Measurements from ENCODE around the gene PRSS57.

The PRSS57 gene

DNA sequence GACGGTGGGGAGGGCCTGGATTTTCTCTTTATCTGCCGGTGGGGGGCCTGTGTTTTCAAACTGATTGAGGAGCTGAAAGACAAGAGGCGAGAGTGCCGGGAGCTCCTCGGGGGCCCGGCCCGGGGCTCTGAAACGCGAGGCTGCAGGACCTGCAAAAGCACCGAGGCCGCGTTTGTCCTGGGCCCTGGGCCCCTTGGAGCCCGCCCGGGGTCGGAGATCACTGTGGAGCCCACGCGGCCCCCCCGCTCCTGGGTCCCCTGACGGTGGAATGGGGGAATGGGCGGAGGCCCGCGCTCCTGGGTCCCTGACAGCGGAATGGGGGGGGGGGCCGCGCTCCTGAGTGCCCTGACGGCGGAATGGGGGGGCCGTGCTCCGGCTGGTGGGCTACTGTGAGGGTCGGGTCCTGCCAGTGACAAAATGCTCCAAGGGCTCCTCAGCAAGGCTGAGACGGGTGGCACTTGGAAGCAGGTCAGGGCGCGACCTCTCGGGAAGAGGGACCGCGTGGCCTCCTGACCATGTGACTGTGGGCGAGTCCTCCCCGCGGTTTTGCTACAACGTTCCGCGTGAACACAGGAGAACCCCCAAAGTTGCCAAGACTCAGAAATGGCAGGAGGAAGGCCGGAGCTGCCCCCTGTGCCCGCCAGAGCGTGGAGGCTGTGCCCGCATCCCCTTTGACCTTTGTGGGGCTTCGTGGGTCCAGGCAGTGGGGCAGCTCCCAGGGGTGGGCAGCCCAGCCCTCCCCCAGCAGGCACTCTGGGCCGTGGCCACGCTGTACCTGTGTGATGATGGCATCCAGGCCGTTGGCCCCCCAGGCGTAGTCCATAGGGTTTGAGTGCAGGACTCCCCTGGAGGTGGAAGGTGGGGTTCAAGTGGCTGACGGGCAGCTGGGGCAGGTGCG is 46.1 kb downstream of the PRSS57 start:
- DNase-seq, result no peak

DNA sequence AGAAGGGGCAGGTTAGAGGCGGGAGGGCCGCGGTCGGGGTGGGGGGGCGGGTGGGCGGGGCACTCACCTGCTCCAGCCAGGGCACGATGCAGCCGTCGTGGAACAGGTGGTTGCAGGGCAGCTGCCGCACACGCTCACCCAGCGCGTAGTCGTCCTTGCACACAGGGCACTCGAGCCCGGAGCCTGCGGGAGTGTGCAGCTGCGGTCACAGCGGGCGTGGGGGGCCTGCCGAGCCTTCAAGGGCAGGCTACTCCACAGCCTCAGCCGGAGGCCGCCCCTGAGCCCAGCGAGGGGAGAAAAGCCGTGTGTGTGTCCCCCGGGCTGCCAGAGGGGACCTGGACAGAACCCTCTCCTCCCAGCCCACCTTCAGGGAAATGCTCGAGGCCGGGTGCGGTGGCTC is 46.9 kb downstream of the PRSS57 start:
- no peak for DNase-seq

DNA sequence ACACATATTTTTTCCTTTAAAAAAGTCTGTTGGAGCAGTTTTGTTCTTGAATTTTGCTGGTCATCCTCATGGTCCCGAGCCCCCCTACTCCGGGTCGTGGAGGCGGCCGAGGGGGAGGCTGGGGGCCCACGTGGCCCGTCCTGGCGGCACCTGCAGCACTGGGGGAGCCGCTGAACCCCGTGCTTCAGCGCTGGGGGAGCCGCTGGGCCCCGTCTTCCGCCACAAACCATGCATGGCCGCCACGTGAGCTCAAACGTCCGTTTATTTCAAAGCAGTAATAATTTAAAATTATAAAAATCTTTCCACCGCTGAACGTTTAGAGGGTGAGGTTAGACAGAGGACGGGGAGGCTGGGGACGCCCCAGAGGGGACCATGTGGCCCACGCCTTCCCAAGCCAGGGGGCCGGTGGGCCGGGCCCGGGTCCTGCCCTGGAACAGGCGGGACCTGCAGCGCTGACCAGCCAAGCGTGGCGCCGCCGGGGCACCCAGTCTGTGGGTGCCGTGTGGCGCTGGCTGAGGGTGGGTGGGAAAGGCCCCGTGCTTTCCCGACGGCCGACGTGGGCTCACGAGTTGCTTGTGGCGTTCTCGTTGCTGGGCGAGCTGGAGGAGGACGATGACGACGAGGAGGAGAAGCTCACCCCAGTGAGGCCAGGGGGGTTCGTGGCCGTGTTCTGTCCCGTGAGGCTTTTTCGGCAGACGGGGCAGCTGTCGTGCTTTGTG is 47.5 kb downstream of the PRSS57 start:
- DNase-seq, result no peak

DNA sequence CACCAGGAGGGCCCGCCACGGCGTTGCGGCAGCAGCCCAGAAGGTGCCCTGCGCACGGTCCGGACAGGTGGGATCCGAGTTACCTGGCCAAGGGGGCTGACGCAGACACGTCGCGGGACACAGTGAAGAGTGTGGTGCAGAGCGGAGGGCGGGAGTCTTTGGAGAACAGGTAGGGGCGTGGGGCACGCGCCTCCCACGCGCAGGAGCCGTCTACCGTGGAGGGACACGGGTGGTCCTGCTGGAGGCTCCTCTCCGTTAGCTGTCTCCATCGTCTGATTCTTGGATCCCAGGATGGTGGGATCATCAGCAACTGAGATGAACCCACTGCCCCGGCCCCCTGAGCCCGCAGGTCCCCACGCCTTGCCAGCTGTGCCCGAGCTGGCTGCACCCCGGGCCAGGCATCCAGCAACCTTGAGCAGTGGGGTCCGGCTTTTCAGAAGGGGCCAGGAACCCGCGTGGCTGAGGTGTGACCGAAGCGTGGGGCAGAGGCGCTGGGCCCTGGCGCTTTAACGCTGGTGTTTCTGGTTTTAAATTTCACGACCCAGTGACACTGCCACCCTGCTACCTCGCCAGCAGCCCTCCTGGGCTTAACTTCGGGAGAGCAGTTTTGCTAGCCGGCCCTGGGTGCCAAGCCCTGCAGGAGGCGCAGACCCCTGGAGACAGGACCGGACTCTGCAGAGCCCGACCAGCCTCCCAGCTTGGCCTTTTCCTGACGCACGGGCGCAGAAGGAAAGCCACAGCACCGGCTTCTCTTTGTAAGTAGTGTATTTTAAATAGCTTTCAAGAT is 48.3 kb downstream of the PRSS57 start:
- DNase-seq, result no peak

DNA sequence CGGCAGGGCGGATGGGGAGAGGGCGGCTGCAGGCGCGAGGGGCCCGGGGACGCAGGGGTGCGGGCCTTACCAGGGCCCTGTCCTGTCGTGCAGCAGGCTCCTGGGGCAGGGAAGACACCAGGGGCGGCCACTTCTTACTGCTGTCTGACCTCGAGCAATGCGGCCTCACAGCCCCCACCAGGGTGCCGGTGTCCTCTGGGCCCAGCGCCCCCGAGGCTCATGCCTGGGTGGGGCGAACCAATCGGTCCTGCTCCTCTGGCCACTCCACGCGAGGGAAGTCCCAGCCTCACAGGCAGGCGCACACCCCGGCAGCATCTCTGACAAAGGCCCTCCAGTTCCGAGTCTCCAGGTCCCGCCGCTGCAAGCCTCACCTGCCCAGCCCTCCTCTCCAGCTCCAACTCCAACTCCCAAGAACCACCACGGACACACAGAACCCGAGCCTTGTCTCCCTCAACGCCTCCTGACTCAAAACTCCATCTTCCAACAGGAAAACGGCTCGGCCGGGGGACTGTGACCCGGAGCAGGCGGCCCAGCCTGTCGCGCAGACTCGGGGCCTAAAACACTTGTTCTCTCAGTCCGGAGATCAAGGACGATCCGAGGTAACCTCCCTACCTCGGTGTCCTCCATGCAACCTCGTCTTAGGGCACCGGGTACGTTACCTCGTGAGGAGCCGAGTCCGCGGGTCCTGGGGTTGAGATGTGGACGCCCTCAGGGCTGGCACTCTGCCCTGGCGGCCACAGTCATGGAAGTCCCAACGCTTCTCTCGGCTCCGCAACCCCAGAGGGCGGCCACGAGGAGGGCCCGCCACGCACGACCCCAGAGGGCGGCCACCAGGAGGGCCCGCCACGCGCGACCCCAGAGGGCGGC is 49.1 kb downstream of the PRSS57 start:
- DNase-seq, result no peak

DNA sequence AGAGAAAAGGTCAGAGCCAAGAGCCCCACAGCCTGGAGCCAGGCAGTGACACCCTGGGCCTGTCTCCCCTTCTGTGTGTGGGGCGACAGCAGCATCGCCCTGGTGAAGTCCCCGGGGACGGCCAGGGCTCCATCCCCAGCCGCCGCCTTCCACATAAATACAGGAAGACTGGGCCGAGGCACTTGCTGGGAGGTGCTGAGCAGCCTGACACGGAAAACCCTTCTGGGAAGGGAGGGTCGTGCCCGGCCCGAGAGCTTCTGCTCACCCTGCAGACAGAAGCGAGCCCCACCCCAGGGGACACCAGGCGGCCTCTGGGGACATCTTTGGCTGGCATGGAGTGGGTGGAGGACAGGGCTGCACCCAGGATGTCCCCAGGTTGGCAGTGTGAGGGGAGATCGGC is 50.5 kb downstream of the PRSS57 start:
- no peak for DNase-seq

DNA sequence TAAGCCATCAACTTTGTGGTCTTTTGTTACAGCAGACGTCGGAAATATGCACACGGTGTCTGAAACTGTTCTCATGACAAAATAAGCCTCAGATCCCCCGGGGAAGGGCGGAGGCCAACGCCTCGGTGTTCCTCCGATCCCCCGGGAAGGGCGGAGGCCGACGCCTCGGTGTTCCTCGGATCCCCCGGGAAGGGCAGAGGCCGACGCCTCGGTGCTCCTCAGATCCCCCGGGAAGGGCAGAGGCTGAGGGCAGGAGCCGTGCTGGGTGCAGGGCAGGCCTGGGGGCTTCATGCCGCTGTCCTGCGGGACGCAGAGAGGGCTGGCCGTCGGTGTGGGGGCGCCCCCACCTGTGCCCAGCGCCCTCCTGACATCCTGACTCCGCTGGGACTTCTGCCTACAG is 50.9 kb downstream of the PRSS57 start:
- DNase-seq, result no peak

DNA sequence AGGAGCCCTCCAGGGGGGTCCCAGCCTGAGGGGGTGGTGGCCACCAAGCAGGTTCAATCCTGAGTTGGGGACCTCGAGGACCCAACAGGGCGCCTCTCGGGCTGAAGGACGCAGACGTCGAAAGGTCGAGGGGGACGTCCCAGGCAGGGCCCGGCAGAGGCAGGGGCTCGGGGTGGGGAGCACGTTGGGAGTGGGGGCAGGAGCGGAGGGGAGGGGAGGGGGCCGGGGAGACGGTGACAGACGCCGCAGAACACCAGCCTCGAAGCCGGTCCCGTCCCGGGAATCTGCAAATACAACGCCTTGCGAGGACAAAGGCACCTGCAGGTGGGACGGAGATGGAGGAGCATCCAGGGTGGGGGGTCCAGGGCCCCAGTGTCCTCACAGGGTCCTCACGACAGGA is 51.5 kb downstream of the PRSS57 start:
- no peak for DNase-seq

DNA sequence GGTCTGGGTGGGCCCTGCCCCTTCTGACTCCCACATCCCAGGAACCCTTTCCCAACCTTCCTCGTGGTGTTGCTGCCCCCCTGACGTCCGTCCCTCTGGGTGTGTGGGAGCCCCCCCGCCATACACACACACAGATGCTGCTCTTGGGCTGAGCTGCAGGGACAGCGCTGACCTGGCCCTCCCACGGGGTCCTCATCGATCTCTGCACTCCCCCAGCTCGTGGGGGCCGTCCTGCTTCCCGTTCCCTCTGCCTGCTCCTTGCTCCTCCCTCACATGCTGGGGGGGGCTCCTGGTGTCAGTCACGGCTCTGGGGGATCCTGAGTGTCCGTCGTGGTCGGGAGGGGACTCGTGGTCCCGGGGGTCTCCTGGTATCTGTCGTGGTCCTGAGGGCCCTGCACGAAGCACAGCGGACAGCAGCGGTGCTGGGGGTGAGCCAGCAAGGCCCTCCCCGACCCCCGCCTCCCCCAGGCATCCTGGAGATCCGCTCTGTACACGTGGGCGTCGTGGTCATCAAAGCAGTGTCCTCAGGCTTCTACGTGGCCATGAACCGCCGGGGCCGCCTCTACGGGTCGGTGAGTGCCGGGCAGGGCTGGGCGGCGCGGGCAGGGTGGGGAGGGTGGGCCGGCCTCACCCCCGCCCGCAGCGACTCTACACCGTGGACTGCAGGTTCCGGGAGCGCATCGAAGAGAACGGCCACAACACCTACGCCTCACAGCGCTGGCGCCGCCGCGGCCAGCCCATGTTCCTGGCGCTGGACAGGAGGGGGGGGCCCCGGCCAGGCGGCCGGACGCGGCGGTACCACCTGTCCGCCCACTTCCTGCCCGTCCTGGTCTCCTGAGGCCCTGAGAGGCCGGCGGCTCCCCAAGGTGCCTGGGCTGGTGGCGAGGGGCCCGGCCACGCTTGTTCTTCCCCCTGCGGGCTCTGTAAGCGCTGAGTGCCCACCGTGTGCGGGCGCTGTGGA is 52.2 kb downstream of the PRSS57 start:
- DNase-seq, result no peak

DNA sequence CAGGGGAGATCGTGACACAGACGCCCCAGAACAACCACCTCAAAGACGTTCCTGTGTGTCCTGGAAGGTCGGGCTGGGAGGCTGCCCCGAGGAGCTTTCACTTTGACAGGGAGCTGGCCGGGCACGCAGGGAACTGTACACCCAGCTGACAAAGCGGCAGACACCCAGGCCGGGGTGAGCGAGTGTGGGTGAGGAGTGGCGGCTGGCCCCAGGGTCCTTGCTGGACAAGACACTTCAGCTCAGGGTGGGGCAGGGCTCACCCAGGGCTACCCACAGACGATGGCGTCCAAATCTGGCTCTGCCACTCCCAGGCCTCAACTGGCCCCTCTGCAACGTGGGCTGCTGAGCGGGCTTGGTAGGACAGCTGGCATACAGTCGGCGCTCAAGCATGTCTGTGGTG is 53.5 kb downstream of the PRSS57 start:
- no peak for DNase-seq

DNA sequence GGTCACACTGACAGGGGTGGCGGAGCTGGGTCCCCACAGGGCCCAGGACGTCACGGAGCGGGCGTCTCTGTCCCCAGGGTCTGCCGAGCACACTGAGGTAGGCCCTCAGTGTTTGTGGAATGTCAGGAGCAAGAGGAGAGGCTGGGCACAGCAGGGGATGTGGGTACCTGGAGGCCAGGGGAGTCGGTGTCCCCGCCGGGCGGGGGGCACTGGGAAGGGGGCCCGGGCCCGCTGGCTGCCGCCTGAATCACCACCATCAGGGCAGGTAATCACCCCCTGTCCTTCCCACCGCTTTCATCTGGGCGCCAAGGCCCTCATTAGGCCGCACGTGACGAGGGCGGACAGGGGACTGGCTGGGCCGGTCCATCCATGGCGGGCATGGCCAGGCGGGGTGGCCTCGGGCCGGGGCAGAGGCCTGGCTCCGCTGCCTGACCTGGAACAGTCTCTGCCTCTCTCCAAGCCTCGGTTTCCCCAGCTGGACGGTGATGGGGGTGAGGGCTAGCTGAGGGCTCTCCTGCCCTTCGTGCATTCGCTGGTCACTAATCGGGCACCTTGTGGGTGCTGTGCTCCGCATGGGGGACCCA is 54.6 kb downstream of the PRSS57 start:
- DNase-seq, result no peak

DNA sequence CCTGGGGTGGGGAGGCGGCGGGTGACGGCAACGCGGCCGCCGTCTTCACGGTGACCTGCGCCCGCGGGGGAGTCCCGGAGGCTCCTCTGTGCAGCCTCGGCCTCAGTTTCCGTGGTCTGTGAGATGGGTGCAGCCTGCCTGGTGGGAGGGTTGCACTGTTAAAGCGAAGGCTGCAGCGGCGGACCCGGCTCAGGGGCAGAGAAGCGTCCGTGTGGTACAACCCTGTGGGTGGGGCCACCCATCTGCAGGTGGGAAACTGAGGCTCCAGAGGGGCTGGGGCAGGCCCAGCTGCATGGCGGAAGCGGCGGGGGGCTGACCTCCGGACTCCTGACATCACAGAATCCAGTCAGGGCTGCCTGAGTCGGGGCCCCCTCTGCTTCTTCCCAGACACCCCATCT is 55.1 kb downstream of the PRSS57 start:
- DNase-seq, result no peak

DNA sequence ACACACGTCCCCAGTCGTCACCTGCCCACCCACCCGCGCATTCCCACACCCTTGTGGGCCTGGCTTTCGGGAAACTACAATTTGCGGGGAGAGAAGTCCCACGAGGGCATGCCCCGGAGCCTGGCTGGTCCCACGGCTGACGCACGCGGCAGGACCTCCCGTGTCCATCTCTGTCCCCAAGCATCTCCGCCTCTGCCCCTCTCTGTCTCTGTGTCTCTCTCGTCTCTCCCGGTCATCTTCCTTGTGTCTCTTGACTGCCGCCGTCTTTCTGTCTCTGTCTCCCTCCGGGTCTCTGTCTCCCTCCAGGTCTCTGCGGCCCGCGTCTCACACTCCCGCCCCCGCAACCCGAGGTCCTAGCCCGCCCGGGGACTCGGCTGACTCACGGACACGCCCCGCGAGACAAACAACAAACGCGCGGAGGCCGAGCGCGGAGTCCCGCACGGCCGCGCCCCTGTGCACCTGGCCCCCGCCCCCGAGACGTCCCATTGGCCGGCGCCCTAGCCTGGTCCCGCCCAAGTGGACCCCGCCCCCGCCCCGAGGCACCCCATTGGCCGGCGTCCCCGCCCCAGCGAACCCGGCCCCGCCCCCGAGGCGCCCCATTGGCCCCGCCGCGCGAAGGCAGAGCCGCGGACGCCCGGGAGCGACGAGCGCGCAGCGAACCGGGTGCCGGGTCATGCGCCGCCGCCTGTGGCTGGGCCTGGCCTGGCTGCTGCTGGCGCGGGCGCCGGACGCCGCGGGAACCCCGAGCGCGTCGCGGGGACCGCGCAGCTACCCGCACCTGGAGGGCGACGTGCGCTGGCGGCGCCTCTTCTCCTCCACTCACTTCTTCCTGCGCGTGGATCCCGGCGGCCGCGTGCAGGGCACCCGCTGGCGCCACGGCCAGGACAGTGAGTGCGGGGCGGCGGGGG is 55.7 kb downstream of the PRSS57 start, which contains the start of gene FGF22:
Gene FGF22 (plus strand): TSS at position 627 of the 908 bp plus-strand sequence. CDS start 47 bp downstream, at position 674.
- DNase-seq, result peak; percentile 21

DNA sequence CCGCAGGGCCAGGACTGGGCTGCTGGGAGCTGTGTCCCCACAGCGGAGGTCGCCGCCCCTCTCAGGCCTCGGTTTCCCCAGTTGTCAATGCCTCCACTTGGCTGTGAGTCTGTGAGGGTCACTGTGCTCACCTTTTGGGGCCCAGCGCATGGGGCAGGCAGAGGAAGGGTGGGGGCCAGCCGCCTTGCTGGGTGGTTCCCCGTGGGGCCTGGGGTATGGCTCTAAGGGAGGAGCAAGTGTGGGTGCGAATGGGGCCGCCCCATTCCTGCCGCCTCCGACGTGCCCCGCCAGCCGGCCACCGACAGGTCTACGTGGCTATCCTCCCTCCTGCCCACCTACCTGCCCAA is 56.4 kb downstream of the PRSS57 start:
- DNase-seq, result no peak

Measured in NCI-H526 treated with DMSO at 0.1 percent for 48 hours (cell line).